Heart left ventricle (tissue), 13 donors: ENCODE results near the gene NARF.

Experiments used
- POLR2A ChIP-seq, 2 donors: fragments of 450-650 bp; IDR thresholded peaks; one replicate each; pipeline ENCODE4 v1.6.1; 2017; ENCODE audit warnings: antibody characterized with exemption in 2 of 2, mild to moderate bottlenecking in 2 of 2, moderate library complexity in 2 of 2
- TF ChIP-seq, protein P1 (sequence below), 12 donors: fragments of 200-600 bp; sonication (generic) in 4 of 12; IDR thresholded peaks; one replicate each; pipeline versions ENCODE4 v1.5.0 to v1.8.0; 2018 to 2022; ENCODE audit warnings: antibody characterized with exemption in 12 of 12, mild to moderate bottlenecking in 5 of 12
- donor health status: ischemic (EF 13 %, LVEDD 7.1; RV severe dilation, severe dysfunction).
- donor health status: DM: no; HTN: yes; CAD: no.
- donor health status: DM: no; HTN: no; CAD: no.
- donor health status: ischemic (EF 25% LVEDD 6.9; RV normal size, moderate dysfunction).
- donor health status: ischemic (EF 25% LVEDD 5.7; RV mildly dilated, moderate dysfunction).
- donor health status: ischemic (EF 35%, LVEDD 5.7; RV mildly dilated, moderate dysfunction).
- donor health status: nonischemic (EF 11% LVEDD 7.7; RV severe dilation, severe dysfunction).
- donor health status: DM: yes; HTN: yes; CAD: no.
- donor health status: PGD.
- donor health status: ischemic (EF 29% LVEDD 5.4; RV normal size, mild dysfunction).
- donor health status: nonischemic (EF 23%, LVEDD 6.1; RV moderate dilation, normal function).

DNA sequence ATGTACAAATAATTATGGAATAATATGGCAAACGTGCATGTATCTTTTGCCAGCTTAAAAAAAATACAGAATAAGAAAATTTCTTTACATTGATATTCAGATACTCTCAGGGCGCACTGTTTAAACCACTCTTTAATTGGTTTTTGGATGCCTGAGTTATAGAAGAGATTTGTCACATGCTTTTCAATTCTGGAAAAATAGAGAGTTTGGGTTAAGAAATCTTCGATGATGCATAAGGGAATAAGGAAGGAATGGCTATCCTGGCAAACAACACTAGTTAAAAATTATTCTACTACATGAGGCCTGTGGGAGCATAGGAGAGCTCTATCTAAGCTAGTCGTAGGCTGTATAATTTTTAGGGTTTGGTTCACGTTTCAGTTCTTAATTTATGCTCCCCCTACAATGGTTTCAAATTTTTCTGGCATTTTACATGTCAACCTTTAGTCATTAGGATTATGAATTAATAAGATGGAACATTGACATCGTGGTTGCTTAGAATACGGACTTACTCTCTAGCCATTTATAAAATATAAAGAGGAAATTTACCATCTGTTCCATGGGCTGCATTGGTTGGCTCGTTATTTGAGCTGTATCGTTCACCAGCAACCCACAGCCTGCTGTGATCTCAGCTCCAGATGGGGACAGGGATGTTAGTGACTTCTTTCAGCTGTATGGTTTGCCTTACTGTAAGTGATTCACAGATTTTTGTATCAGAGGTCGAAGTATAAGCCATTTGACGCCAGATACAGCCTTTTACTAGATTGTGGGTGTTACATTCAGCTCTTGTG is 15.9 kb downstream of the NARF start:
- TF ChIP-seq, protein P1, sequence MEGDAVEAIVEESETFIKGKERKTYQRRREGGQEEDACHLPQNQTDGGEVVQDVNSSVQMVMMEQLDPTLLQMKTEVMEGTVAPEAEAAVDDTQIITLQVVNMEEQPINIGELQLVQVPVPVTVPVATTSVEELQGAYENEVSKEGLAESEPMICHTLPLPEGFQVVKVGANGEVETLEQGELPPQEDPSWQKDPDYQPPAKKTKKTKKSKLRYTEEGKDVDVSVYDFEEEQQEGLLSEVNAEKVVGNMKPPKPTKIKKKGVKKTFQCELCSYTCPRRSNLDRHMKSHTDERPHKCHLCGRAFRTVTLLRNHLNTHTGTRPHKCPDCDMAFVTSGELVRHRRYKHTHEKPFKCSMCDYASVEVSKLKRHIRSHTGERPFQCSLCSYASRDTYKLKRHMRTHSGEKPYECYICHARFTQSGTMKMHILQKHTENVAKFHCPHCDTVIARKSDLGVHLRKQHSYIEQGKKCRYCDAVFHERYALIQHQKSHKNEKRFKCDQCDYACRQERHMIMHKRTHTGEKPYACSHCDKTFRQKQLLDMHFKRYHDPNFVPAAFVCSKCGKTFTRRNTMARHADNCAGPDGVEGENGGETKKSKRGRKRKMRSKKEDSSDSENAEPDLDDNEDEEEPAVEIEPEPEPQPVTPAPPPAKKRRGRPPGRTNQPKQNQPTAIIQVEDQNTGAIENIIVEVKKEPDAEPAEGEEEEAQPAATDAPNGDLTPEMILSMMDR (IDR thresholded peaks at IDR 0.05): no peak
- TF ChIP-seq POLR2A (IDR thresholded peaks at IDR 0.05): no peak
